ENCODE data around the gene ZNF200.

The ZNF200 gene

GRCh38 chr16:3193221-3194212, 41.4 kb downstream of the ZNF200 start:
- DNase-seq (ENCODE audit: extremely low read depth, low read depth) = no peak

GRCh38 chr16:3192476-3193019, 42.4 kb downstream of the ZNF200 start:
- DNase-seq (ENCODE audit: extremely low read depth, low read depth) = no peak
- TF ChIP-seq, protein P1, sequence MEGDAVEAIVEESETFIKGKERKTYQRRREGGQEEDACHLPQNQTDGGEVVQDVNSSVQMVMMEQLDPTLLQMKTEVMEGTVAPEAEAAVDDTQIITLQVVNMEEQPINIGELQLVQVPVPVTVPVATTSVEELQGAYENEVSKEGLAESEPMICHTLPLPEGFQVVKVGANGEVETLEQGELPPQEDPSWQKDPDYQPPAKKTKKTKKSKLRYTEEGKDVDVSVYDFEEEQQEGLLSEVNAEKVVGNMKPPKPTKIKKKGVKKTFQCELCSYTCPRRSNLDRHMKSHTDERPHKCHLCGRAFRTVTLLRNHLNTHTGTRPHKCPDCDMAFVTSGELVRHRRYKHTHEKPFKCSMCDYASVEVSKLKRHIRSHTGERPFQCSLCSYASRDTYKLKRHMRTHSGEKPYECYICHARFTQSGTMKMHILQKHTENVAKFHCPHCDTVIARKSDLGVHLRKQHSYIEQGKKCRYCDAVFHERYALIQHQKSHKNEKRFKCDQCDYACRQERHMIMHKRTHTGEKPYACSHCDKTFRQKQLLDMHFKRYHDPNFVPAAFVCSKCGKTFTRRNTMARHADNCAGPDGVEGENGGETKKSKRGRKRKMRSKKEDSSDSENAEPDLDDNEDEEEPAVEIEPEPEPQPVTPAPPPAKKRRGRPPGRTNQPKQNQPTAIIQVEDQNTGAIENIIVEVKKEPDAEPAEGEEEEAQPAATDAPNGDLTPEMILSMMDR (IDR thresholded peaks at IDR 0.05; ENCODE audit: low read depth, low read length) = no peak

More at GRCh38 chr16:3193221-3194212, 41.4 kb downstream of the ZNF200 start:
- TF ChIP-seq, protein P1 (IDR thresholded peaks at IDR 0.05; ENCODE audit: low read depth, low read length) = no peak

- TF ChIP-seq, protein P1 (IDR thresholded peaks at IDR 0.05; ENCODE audit: low read depth, low read length) = no peak
- DNase-seq (ENCODE audit: extremely low read depth, low read depth) = no peak
Measured at GRCh38 chr16:3190949-3191353, 44.0 kb downstream of the ZNF200 start.

DNA sequence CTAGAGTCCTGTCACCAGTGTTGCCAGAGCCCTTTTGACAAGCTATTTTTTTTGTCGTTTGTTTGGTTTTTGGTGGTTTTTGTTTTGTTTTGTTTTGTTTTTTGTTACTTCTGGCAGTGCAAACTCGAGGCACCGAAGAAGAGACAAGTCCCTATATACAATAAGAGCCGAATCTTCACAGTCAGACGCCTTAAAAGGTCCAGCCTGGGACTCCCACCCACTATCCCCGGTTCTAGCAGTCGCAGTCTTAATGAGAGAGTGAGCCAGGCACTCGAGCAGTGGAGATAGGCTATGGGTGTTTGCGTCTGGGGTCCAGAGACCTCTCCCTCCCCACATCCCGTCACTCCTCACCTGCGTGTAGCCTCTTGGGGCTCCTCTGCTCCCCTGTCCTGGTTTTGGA, 45.1 kb downstream of the ZNF200 start:
- TF ChIP-seq, protein P1 (IDR thresholded peaks at IDR 0.05; ENCODE audit: low read depth, low read length) = no peak
- no peak for DNase-seq (ENCODE audit: extremely low read depth, low read depth)

DNA sequence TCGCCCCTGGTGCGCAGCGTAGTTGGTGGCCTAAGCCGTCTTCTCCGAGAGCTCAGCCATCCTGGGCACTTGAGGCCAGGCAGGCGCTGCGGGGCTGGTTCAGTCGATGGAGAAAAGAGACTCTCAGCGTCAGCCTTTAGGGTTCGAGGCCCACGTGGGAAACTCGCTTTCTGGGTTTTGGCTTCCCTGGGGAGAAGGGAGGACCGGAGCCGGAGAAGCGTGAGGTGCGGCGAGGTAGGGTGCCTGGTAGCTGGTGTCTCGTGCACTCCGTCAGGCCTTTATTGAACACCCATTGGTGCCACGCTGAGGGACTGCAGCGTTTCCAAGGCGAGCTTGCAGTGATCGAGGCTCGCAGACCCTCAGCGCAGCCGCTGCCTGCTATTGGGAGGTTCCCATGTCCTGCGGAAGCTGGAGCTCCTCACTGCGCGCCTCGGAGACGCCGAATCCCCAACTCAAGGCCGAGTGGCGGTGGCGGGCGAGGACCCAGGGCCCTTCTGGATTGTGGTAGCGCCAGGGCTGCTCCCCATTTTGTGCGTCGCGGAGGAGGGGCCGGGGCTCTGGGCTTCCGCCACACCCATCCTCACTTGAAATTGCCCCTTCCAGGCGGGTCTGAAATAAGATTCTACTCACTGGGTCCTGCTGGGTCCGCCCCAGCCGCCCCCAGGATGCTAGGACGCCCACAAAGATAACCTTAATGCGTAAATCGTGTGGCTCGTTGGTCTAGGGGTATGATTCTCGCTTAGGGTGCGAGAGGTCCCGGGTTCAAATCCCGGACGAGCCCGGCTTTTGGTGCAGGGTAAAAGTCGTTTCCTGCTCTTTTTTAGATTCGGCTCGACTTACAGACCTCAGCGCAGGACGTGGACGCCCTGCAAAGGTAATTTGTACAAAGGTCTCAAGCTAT, 45.8 kb downstream of the ZNF200 start:
- DNase-seq (ENCODE audit: extremely low read depth, low read depth) = no peak
- TF ChIP-seq, protein P1 (IDR thresholded peaks at IDR 0.05; ENCODE audit: low read depth, low read length) = no peak

DNA sequence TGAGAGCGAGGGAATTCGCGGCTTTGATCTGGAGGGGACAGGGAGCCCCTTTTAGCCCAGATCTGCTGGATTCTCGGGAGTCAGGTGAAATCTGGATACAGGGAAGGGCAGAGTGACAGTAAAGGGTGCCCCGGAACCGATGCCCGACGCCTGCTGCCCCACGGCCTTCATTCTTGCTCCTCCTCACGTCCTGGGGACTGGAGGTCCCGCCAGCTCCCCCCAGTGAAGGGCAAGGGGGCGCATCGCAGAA, 46.4 kb downstream of the ZNF200 start:
- no peak for DNase-seq (ENCODE audit: extremely low read depth, low read depth)
- TF ChIP-seq, protein P1 (IDR thresholded peaks at IDR 0.05; ENCODE audit: low read depth, low read length) = no peak
